CD4-positive, alpha-beta T cell (primary cell): ENCODE measurements around the gene KRT40. TPM values are rescaled to one million over a fixed set of nuclear protein-coding genes. Genes with fewer than 3 reads are reported as not detected.

Experiments
- ATAC-seq: fragments of 200-7000 bp; cut with Tn5 transposase; one replicate; pipeline ENCODE4 v1.10.0; 2022; ENCODE audit warnings: mild to moderate bottlenecking; ENCODE audit not compliant: poor library complexity
- CTCF ChIA-PET: fragments of 350-600 bp; sonication (Branson Sonifier 250); formaldehyde crosslinking; loops from one replicate; lab custom pipeline; 2021; ENCODE audit warnings: antibody characterized with exemption, inconsistent platforms; lab: Charles Lee
- POLR2A ChIA-PET: fragments of 350-600 bp; sonication (Branson Sonifier 250); formaldehyde crosslinking; loops from one replicate; lab custom pipeline; 2021; ENCODE audit warnings: antibody characterized with exemption, inconsistent platforms; lab: Charles Lee
- DNase-seq, 14 experiments: peaks; one replicate each; pipeline ENCODE4 v3.0.0-alpha.2; 2013 to 2020; ENCODE audit warnings: mixed read lengths in 2 of 14
- H3K27ac ChIP-seq, 2 donors: one replicate each; pipeline versions ENCODE4 v1.5.1 to v1.7.0; 2013; ENCODE audit warnings: low read length in 2 of 2, low read depth in 1 of 2, mild to moderate bottlenecking in 1 of 2
- H3K27me3 ChIP-seq, 2 experiments: 1 replicate in 1 of 2; 2 replicates in 1 of 2; pipeline versions ENCODE4 v1.6.1 to v1.7.0; 2013; ENCODE audit warnings: low read length in 2 of 2, control low read depth in 1 of 2, mild to moderate bottlenecking in 1 of 2, moderate library complexity in 1 of 2; ENCODE audit not compliant: insufficient read depth in 2 of 2, control insufficient read depth in 1 of 2
- H3K36me3 ChIP-seq: one replicate; pipeline ENCODE4 v1.6.1; 2013; ENCODE audit warnings: low read length, control low read depth; ENCODE audit not compliant: insufficient read depth
- H3K4me1 ChIP-seq: one replicate; pipeline ENCODE4 v1.6.1; 2013; ENCODE audit warnings: low read length, control low read depth; ENCODE audit not compliant: insufficient read depth
- H3K4me3 ChIP-seq: one replicate; pipeline ENCODE4 v1.5.1; 2013; ENCODE audit warnings: mild to moderate bottlenecking, low read length, moderate library complexity
- H3K9me3 ChIP-seq, 2 experiments: 1 replicate in 1 of 2; 2 replicates in 1 of 2; pipeline versions ENCODE4 v1.6.1 to v1.7.0; 2013; ENCODE audit warnings: low read length in 2 of 2, mild to moderate bottlenecking in 2 of 2, control low read depth in 1 of 2, moderate library complexity in 1 of 2; ENCODE audit not compliant: control insufficient read depth in 1 of 2, insufficient read depth in 1 of 2
- H3K27ac Mint-ChIP-seq: one replicate; pipeline ENCODE4 v1.8.0; 2020; ENCODE audit warnings: mixed read lengths
- H3K27me3 Mint-ChIP-seq: one replicate; pipeline ENCODE4 v1.8.0; 2021; ENCODE audit warnings: mixed read lengths
- H3K36me3 Mint-ChIP-seq: one replicate; pipeline ENCODE4 v1.8.0; 2021; ENCODE audit warnings: low read depth, mixed read lengths
- H3K4me1 Mint-ChIP-seq: one replicate; pipeline ENCODE4 v1.8.0; 2021; ENCODE audit warnings: low read depth, mixed read lengths
- H3K4me3 Mint-ChIP-seq: one replicate; pipeline ENCODE4 v1.8.0; 2020; ENCODE audit warnings: mild to moderate bottlenecking, mixed read lengths
- H3K9me3 Mint-ChIP-seq: one replicate; pipeline ENCODE4 v1.8.0; 2020; ENCODE audit warnings: mixed read lengths
- intact Hi-C, 2 experiments: fragments of 100-400 bp; cut with DNase I in 1 of 2; cut with micrococcal nuclease in 1 of 2; formaldehyde crosslinking; loops; one replicate each; pipeline versions ENCODE4 v1.15.1 to v1.9.0; 2023 to 2025; cut with DNase I, micrococcal nuclease
- total RNA-seq, 174 experiments: library from RNA in 2 of 174; stranded (reverse) in 2 of 174; gene quantifications; one replicate each; pipeline ENCODE4 v1.2.3 and lab custom pipeline; 2021 to 2026
- TF ChIP-seq, protein P1 (sequence below): fragments of 200-600 bp; IDR thresholded peaks from one replicate; pipeline ENCODE4 v1.8.0; 2022; ENCODE audit warnings: antibody characterized with exemption, mild to moderate bottlenecking

KRT40 gene
- total RNA-seq, 2 experiments from 2014 or later: not detected

DNA sequence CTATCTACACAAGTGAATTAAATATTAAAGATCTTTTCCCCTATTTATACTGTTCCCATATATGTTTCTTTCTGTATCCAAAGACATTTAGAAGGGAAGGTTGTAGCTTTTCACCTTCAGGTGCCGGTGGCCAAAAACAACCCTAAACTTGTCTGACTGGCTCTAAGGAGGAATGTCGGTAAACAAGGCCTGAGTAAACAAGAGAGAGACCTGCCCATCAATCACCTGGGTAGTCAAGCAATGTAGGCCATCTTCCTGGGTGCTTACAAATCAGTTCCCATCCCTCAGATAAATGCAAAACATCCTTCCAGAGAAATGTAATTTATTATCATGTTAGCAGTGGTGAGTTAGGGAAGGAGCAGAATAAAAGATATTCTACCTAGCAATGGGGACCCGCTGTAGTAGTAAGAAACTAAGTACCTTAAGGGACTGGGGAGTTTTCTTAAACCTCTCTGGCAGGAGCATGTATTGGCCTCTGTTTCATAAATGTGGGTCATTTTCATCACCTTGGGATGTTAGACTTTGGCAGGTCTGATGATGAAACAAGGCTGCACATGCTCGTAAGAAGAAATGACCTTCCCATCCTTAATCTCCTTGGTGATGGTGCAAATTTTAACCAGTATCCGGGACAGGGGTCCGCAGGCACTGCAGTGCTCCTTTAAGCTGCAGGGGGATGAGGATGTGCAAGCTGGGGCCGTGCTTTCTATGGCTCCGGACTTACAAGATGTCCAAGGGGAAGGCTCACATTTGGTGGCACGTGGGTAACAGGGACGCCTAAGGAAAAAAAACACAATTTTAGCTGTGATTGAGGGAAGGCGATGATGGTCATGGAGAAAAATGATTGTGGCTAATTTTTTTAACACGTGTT is 25.8 kb downstream of the KRT40 start:
- no peak for ATAC-seq
- H3K27ac Mint-ChIP-seq: no peak overlapping the region
- H3K4me1 Mint-ChIP-seq: no peaks in the 10 kb centered on the region
- no peak for DNase-seq
- no peak overlapping the region for H3K4me3 Mint-ChIP-seq
- Histone ChIP-seq H3K9me3 (no peaks in the 10 kb centered on the region), H3K27ac (no peak overlapping the region), H3K4me3 (no peak overlapping the region), H3K4me1 (no peaks in the 10 kb centered on the region), H3K27me3 (peaks cover 0 to 4% of the 10 kb centered on the region in 2 experiments), H3K36me3 (no peaks in the 10 kb centered on the region)
- no peaks in the 10 kb centered on the region for H3K9me3 Mint-ChIP-seq
- TF ChIP-seq, protein P1, sequence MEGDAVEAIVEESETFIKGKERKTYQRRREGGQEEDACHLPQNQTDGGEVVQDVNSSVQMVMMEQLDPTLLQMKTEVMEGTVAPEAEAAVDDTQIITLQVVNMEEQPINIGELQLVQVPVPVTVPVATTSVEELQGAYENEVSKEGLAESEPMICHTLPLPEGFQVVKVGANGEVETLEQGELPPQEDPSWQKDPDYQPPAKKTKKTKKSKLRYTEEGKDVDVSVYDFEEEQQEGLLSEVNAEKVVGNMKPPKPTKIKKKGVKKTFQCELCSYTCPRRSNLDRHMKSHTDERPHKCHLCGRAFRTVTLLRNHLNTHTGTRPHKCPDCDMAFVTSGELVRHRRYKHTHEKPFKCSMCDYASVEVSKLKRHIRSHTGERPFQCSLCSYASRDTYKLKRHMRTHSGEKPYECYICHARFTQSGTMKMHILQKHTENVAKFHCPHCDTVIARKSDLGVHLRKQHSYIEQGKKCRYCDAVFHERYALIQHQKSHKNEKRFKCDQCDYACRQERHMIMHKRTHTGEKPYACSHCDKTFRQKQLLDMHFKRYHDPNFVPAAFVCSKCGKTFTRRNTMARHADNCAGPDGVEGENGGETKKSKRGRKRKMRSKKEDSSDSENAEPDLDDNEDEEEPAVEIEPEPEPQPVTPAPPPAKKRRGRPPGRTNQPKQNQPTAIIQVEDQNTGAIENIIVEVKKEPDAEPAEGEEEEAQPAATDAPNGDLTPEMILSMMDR: no peak
- CTCF ChIA-PET: interaction anchor here (1.7 kb wide), 1 partner anchor 15 kb away, joined by 4 read pairs; no protein-coding TSS in a partner anchor
- POLR2A ChIA-PET: interaction anchor here (0.6 kb wide), 1 partner anchor 335 kb away, joined by 4 read pairs; no protein-coding TSS in a partner anchor
- intact Hi-C loops: no loop called here
- no peaks in the 10 kb centered on the region for H3K36me3 Mint-ChIP-seq
- peaks cover 45% of the 10 kb centered on the region for H3K27me3 Mint-ChIP-seq

DNA sequence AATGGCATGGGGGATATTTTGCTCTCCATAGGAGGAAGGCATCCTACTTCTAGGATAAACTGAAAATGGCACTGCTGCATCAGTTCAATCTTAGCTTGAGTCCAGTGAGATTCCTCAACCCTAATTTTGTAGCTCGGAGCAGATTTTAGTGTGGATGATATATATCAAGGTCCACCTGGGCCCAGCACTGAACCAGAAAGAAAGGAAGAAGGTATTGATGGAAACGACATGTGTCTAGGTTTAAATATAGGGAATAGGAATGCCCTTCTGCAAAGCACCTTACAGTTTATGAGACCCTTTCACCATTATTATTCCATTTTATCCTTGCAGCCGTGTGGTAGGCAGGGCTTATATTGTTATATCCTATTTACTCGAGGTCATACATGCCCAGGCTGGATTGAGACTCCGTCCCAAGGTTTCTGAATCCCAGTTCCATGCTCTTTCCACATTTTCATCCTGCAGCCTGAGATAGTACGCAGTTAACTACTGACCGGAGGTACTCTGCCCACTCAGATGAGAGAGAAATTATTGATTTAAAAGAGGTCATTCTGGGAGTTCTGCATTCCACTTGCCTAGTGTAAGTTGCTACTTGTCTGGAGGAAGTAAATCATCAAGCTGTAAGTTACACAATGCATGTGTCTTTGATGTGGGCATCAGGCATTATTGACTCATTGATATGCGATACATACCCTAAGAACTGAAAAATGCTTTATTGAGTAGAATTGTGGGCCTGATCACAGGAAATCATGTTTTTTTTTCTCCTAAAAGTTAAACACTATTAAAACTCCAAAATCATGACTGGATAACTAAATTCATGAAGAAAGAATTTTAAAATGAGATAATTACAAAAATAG is 27.5 kb downstream of the KRT40 start:
- no peaks in the 10 kb centered on the region for H3K36me3 ChIP-seq
- Mint-ChIP-seq H3K27me3 (peaks cover 56% of the 10 kb centered on the region), H3K27ac (no peak overlapping the region), H3K36me3 (no peaks in the 10 kb centered on the region), H3K4me3 (no peak overlapping the region), H3K4me1 (no peaks in the 10 kb centered on the region), H3K9me3 (no peaks in the 10 kb centered on the region)
- no peak overlapping the region for H3K4me3 ChIP-seq
- TF ChIP-seq, protein P1: no peak
- no peaks in the 10 kb centered on the region for H3K9me3 ChIP-seq
- POLR2A ChIA-PET: no interaction called here
- intact Hi-C loops: no loop called here
- H3K4me1 ChIP-seq: no peaks in the 10 kb centered on the region
- DNase-seq (no peak), ATAC-seq (no peak)
- no peak overlapping the region for H3K27ac ChIP-seq
- H3K27me3 ChIP-seq: peaks cover 0 to 4% of the 10 kb centered on the region in 2 experiments
- CTCF ChIA-PET: no interaction called here

DNA sequence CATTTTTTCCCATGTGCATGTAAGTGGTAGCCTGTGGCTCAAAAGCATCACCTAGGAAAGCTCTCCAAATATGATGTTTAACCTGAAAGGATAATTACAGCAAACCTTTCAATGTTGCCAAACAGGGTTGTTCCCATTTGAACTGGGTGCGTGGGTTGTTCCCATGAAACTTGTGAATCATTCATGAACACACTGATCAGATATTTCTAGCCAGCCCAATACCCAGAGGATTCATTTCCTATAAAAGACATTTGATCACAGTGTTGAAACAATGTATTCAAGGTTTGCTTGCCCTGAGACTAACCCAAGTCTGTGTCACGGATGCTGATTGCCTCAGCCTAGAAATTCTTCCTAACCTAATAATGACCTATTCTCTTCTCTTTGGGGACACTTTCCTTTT is 30.2 kb downstream of the KRT40 start:
- Histone ChIP-seq H3K4me1 (no peaks in the 10 kb centered on the region), H3K27me3 (peaks cover 5 to 16% of the 10 kb centered on the region in 2 experiments), H3K4me3 (no peak overlapping the region), H3K9me3 (no peaks in the 10 kb centered on the region), H3K27ac (no peak overlapping the region), H3K36me3 (no peaks in the 10 kb centered on the region)
- no peaks in the 10 kb centered on the region for H3K36me3 Mint-ChIP-seq
- no peak overlapping the region for H3K4me3 Mint-ChIP-seq
- ATAC-seq (no peak), DNase-seq (no peak)
- no peaks in the 10 kb centered on the region for H3K9me3 Mint-ChIP-seq
- ChIA-PET CTCF (no interaction called here), POLR2A (no interaction called here)
- H3K27me3 Mint-ChIP-seq: peaks cover 68% of the 10 kb centered on the region
- intact Hi-C loops: no loop called here
- H3K27ac Mint-ChIP-seq: no peak overlapping the region
- TF ChIP-seq, protein P1: no peak
- H3K4me1 Mint-ChIP-seq: no peaks in the 10 kb centered on the region
